Measurements from ENCODE around the gene ETDC.

Gene ETDC

GRCh38 chrX:135345107-135345589, 35.9 kb downstream of the ETDC start:
- DNase-seq (ENCODE audit: insufficient read length, low spot score) (no peak), FAIRE-seq (no peak)

- no peak for FAIRE-seq
- DNase-seq (ENCODE audit: insufficient read length, low spot score) = no peak
Measured at GRCh38 chrX:135346975-135347374, 37.7 kb downstream of the ETDC start.

- FAIRE-seq (no peak), DNase-seq (ENCODE audit: insufficient read length, low spot score) (no peak)
Measured at GRCh38 chrX:135347381-135348016, 38.2 kb downstream of the ETDC start.

- no peak for FAIRE-seq
Measured at GRCh38 chrX:135354288-135354687, 45.0 kb downstream of the ETDC start.

More at GRCh38 chrX:135354288-135354687, 45.0 kb downstream of the ETDC start:
- no peak for DNase-seq (ENCODE audit: insufficient read length, low spot score)
